Panc1 (cell line): ENCODE data around the gene MAPKBP1. TPM values are rescaled to one million over a fixed set of nuclear protein-coding genes. Genes with fewer than 3 reads are reported as not detected.
"Not testable (repeated sequence)": the region's sequence is repeated elsewhere in the genome, so short reads cannot be mapped to it uniquely, and the experiment has no call there.

Experiments used
- ATAC-seq: fragments of 200-7000 bp; cut with Tn5 transposase; 2 replicates; pipeline ENCODE4 v1.9.1; 2020; ENCODE audit warnings: mild to moderate bottlenecking, moderate library complexity
- BruUV-seq: library from RNA; stranded (reverse); fragments of 400-500 nt; replicated peaks from 2 replicates; lab custom pipeline; 2021; lab: Mats Ljungman, UMichigan
- CTCF ChIA-PET: fragments of 300-600 bp; sonication (Branson Sonifier 250); formaldehyde crosslinking; loops from one replicate; lab custom pipeline; 2022; ENCODE audit warnings: antibody characterized with exemption; lab: Charles Lee
- POLR2A ChIA-PET: fragments of 300-600 bp; sonication (Branson Sonifier 250); formaldehyde crosslinking; loops from one replicate; lab custom pipeline; 2022; ENCODE audit warnings: antibody characterized with exemption; lab: Charles Lee
- DNase-seq: peaks from one replicate; pipeline ENCODE4 v3.0.0-alpha.2; 2010; ENCODE audit warnings: low read depth, low spot score
- H3K27ac ChIP-seq: 2 replicates; pipeline ENCODE4 v1.5.1; 2011; ENCODE audit warnings: mild to moderate bottlenecking, low read length, inconsistent platforms
- H3K27me3 ChIP-seq: fragments of 200-500 bp; sonication (Bioruptor generic); 2 replicates; pipeline ENCODE4 v1.6.0; 2014; ENCODE audit warnings: low read length, inconsistent platforms; ENCODE audit not compliant: control insufficient read depth, insufficient read depth
- H3K36me3 ChIP-seq: fragments of 200-500 bp; sonication (Bioruptor generic); 2 replicates; pipeline ENCODE4 v1.5.1; 2014; ENCODE audit warnings: inconsistent platforms, mild to moderate bottlenecking, low read length, moderate library complexity; ENCODE audit not compliant: control insufficient read depth, insufficient read depth
- H3K4me1 ChIP-seq: 2 replicates; pipeline ENCODE4 v1.5.1; 2011; ENCODE audit warnings: inconsistent platforms, mild to moderate bottlenecking, low read length, moderate library complexity; ENCODE audit not compliant: control insufficient read depth, insufficient read depth
- H3K4me3 ChIP-seq, 2 experiments: 2 replicates each; pipeline ENCODE4 v1.5.1; 2011 to 2012; ENCODE audit warnings: low read depth in 2 of 2, low read length in 2 of 2, mild to moderate bottlenecking in 2 of 2, inconsistent platforms in 1 of 2, moderate library complexity in 1 of 2
- H3K9me3 ChIP-seq: fragments of 200-500 bp; sonication (Bioruptor generic); 2 replicates; pipeline ENCODE4 v1.5.1; 2014; ENCODE audit warnings: low read depth, mild to moderate bottlenecking, inconsistent platforms, low read length, moderate library complexity; ENCODE audit not compliant: control insufficient read depth, insufficient read depth
- CTCF ChIP-seq: fragments of 450-650 bp; IDR thresholded peaks from 2 replicates; pipeline ENCODE4 v1.5.1; 2017; ENCODE audit warnings: mild to moderate bottlenecking
- POLR2AphosphoS5 ChIP-seq: IDR thresholded peaks from 2 replicates; pipeline ENCODE4 v1.6.1; 2012; ENCODE audit warnings: mild to moderate bottlenecking, low read depth, low read length, moderate library complexity
- REST ChIP-seq, 2 experiments: IDR thresholded peaks; 2 replicates each; pipeline ENCODE4 v1.6.1; 2011 to 2012; ENCODE audit warnings: low read depth in 2 of 2, control low read depth in 1 of 2, low read length in 1 of 2, mild to moderate bottlenecking in 1 of 2, moderate library complexity in 1 of 2; ENCODE audit not compliant: insufficient read depth in 1 of 2
- SIN3A ChIP-seq: IDR thresholded peaks from 2 replicates; pipeline ENCODE4 v1.6.1; 2012; ENCODE audit warnings: low read depth, mild to moderate bottlenecking, low read length, moderate library complexity, borderline replicate concordance; ENCODE audit not compliant: insufficient read depth
- TCF7L2 ChIP-seq: IDR thresholded peaks from 2 replicates; pipeline ENCODE4 v1.6.1; 2011; ENCODE audit warnings: mild to moderate bottlenecking, low read depth, low read length, inconsistent platforms
- in situ Hi-C: cut with HindIII; loops from 2 replicates; pipeline ENCODE4 v1.10.0; 2016; ENCODE audit warnings: low sequenced_read_pairs, low pct_unique_long_range_greater_than_20kb
- intact Hi-C: fragments of 100-400 bp; cut with micrococcal nuclease; formaldehyde crosslinking; loops from one replicate; pipeline ENCODE4 v1.10.0; 2022; ENCODE audit not compliant: unreplicated experiment
- total RNA-seq: library from RNA; stranded (reverse); gene quantifications from one replicate; pipeline ENCODE4 v1.2.1, GENCODE V29; 2021; ENCODE audit not compliant: unreplicated experiment

The MAPKBP1 gene
- total RNA-seq, 1 experiment from 2014 or later = 38.4 TPM

GRCh38 chr15:41829959-41830646 is 55.8 kb downstream of the MAPKBP1 start:
- ChIA-PET POLR2A (no interaction called here), CTCF (no interaction called here)
- TF ChIP-seq SIN3A = no peak
- TF ChIP-seq TCF7L2 = no peak
- no peak for ATAC-seq
- no peaks in the 10 kb centered on the region for H3K27me3 ChIP-seq
- H3K4me3 ChIP-seq = no peak overlapping the region
- intact Hi-C loops (no loop called here), in situ Hi-C loops (no loop called here)
- no peak for DNase-seq
- peaks cover 8% of the 10 kb centered on the region for H3K4me1 ChIP-seq
- BruUV-seq = no TSS peak
- no peak overlapping the region for H3K27ac ChIP-seq
- no peaks in the 10 kb centered on the region for H3K36me3 ChIP-seq
- no peaks in the 10 kb centered on the region for H3K9me3 ChIP-seq

- DNase-seq, H3K4me1 ChIP-seq, H3K27ac ChIP-seq, POLR2A ChIA-PET, H3K4me3 ChIP-seq, ATAC-seq, H3K36me3 ChIP-seq, intact Hi-C loops, H3K27me3 ChIP-seq, BruUV-seq, H3K9me3 ChIP-seq, in situ Hi-C loops: not testable (repeated sequence)
- CTCF ChIA-PET = interaction anchor here (1.1 kb wide), 1 partner anchor 73 kb away, joined by 3 read pairs; no protein-coding TSS in a partner anchor
Observed at GRCh38 chr15:41831291-41831690, 57.0 kb downstream of the MAPKBP1 start.

- no peaks in the 10 kb centered on the region for H3K27me3 ChIP-seq
- H3K36me3 ChIP-seq = no peaks in the 10 kb centered on the region
- BruUV-seq = no TSS peak
- POLR2A ChIA-PET = no interaction called here
- TF ChIP-seq CTCF = no peak
- TF ChIP-seq REST (IDR thresholded peaks at IDR 0.05; ENCODE audit: insufficient read depth in 1 of 2, low read depth in 2 of 2, low read length in 1 of 2) = no peak
- TF ChIP-seq POLR2AphosphoS5 = no peak
- TF ChIP-seq SIN3A = no peak
- TF ChIP-seq TCF7L2 = no peak
- peaks cover 8% of the 10 kb centered on the region for H3K4me1 ChIP-seq
- intact Hi-C loops (no loop called here), in situ Hi-C loops (no loop called here)
- H3K27ac ChIP-seq = no peak overlapping the region
- H3K4me3 ChIP-seq = no peak overlapping the region
- CTCF ChIA-PET = interaction anchor here (1.1 kb wide), 1 partner anchor 72 kb away, joined by 3 read pairs; no protein-coding TSS in a partner anchor
- DNase-seq = no peak
- H3K9me3 ChIP-seq = no peaks in the 10 kb centered on the region
- ATAC-seq = no peak
Observed at GRCh38 chr15:41832208-41832607, 57.9 kb downstream of the MAPKBP1 start.
